MM.1S (cell line): Measurements from ENCODE around the gene DOK6.

Experiments
- DNase-seq: peaks from one replicate; pipeline ENCODE4 v3.0.0-alpha.2; 2015
- H2AFZ ChIP-seq: fragments of 300-600 bp; sonication (generic); 2 replicates; pipeline ENCODE4 v1.6.0; 2016; ENCODE audit warnings: antibody characterized with exemption, low read length
- H3F3A ChIP-seq: fragments of 300-600 bp; sonication (generic); 2 replicates; pipeline ENCODE4 v1.6.1; 2016; ENCODE audit warnings: mild to moderate bottlenecking, antibody characterized with exemption, low read length, moderate library complexity, mixed read lengths; ENCODE audit not compliant: insufficient read depth
- H3K27ac ChIP-seq: fragments of 300-600 bp; sonication (generic); 2 replicates; pipeline ENCODE4 v1.5.1; 2016; ENCODE audit warnings: mild to moderate bottlenecking, low read length
- H3K27me3 ChIP-seq: fragments of 300-600 bp; sonication (generic); replicated peaks from 2 replicates; pipeline ENCODE4 v1.6.0; 2016; ENCODE audit warnings: low read length; ENCODE audit not compliant: insufficient read depth
- H3K36me3 ChIP-seq: fragments of 300-600 bp; sonication (generic); replicated peaks from 2 replicates; pipeline ENCODE4 v1.6.1; 2016; ENCODE audit warnings: mild to moderate bottlenecking, low read length, mixed read lengths; ENCODE audit not compliant: insufficient read depth
- H3K4me1 ChIP-seq: fragments of 300-600 bp; sonication (generic); 2 replicates; pipeline ENCODE4 v1.6.1; 2016; ENCODE audit warnings: low read length, mixed read lengths
- H3K4me2 ChIP-seq: fragments of 300-600 bp; sonication (generic); 2 replicates; pipeline ENCODE4 v1.6.0; 2016; ENCODE audit warnings: low read depth, low read length
- H3K4me3 ChIP-seq: fragments of 300-600 bp; sonication (generic); 2 replicates; pipeline ENCODE4 v1.5.1; 2016; ENCODE audit warnings: low read length, mixed read lengths
- H3K79me2 ChIP-seq: fragments of 300-600 bp; sonication (generic); 2 replicates; pipeline ENCODE4 v1.6.1; 2016; ENCODE audit warnings: mixed run types, low read length, mixed read lengths
- H3K9ac ChIP-seq: fragments of 300-600 bp; sonication (generic); 2 replicates; pipeline ENCODE4 v1.6.1; 2016; ENCODE audit warnings: low read length, mixed read lengths
- H3K9me2 ChIP-seq: fragments of 300-600 bp; sonication (generic); replicated peaks from 2 replicates; pipeline ENCODE4 v1.6.1; 2016; ENCODE audit warnings: mild to moderate bottlenecking, low read length, mixed read lengths; ENCODE audit not compliant: insufficient read depth
- H3K9me3 ChIP-seq: fragments of 300-600 bp; sonication (generic); replicated peaks from 2 replicates; pipeline ENCODE4 v1.6.1; 2016; ENCODE audit warnings: mild to moderate bottlenecking, low read length, mixed read lengths; ENCODE audit not compliant: insufficient read depth
- H4K20me1 ChIP-seq: fragments of 300-600 bp; sonication (generic); 2 replicates; pipeline ENCODE4 v1.6.1; 2016; ENCODE audit warnings: mild to moderate bottlenecking, low read length, moderate library complexity, mixed read lengths; ENCODE audit not compliant: insufficient read depth
- CTCF ChIP-seq: fragments of 300-600 bp; sonication (generic); IDR thresholded peaks from 2 replicates; pipeline ENCODE4 v1.5.1; 2016; ENCODE audit warnings: antibody characterized with exemption, low read length, mixed read lengths
- EZH2 ChIP-seq: fragments of 300-600 bp; sonication (generic); optimal IDR thresholded peaks from 2 replicates; pipeline ENCODE3; 2017; ENCODE audit warnings: low read depth, mild to moderate bottlenecking, antibody characterized with exemption, low read length, mixed read lengths
- EZH2phosphoT487 ChIP-seq: fragments of 300-600 bp; sonication (generic); IDR thresholded peaks from 2 replicates; pipeline ENCODE4 v1.6.1; 2018; ENCODE audit warnings: antibody characterized with exemption, low read length

DOK6 gene

GRCh38 chr18:69586537-69586936 lies 185.8 kb downstream of the DOK6 start:
- H3K79me2 ChIP-seq, result no peaks in the 10 kb centered on the region
- H3K27me3 ChIP-seq, result no peaks in the 10 kb centered on the region
- H3K4me1 ChIP-seq, result no peaks in the 10 kb centered on the region
- no peak overlapping the region for H3K27ac ChIP-seq
- no peak overlapping the region for H3K9ac ChIP-seq
- H3K9me2 ChIP-seq, result no peaks in the 10 kb centered on the region
- DNase-seq, result no peak
- TF ChIP-seq EZH2phosphoT487 (no peak), EZH2 (no peak), CTCF (no peak)
- no peaks in the 10 kb centered on the region for H4K20me1 ChIP-seq
- H3K36me3 ChIP-seq, result no peaks in the 10 kb centered on the region
- H2AFZ ChIP-seq, result no peak overlapping the region
- no peak overlapping the region for H3K4me3 ChIP-seq
- H3K4me2 ChIP-seq, result no peak overlapping the region
- no peaks in the 10 kb centered on the region for H3F3A ChIP-seq
- no peaks in the 10 kb centered on the region for H3K9me3 ChIP-seq

DNA sequence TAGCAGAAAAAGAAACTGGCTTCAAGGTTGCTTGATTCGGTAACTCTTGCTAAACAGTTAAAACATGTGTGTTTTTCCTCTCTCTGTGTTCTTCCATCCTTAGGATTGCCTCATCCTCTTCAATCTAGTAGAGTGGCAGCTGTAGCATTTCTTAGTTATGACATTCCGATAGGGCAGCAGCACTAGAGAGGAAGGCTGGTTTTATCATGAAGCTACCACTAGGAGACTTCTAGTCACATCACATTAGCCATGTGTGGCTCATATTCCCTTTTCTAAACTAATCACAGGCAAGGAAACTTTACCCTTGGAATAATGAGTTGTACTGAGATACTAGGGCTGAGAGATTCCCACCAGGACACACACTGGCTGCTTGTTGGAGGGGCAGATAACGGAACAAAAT lies 187.6 kb downstream of the DOK6 start:
- no peak overlapping the region for H3K9ac ChIP-seq
- H3K9me2 ChIP-seq, result no peaks in the 10 kb centered on the region
- H3F3A ChIP-seq, result no peaks in the 10 kb centered on the region
- H3K79me2 ChIP-seq, result no peaks in the 10 kb centered on the region
- no peaks in the 10 kb centered on the region for H4K20me1 ChIP-seq
- no peak for DNase-seq
- no peak overlapping the region for H2AFZ ChIP-seq
- no peaks in the 10 kb centered on the region for H3K36me3 ChIP-seq
- no peak overlapping the region for H3K4me2 ChIP-seq
- no peaks in the 10 kb centered on the region for H3K9me3 ChIP-seq
- no peaks in the 10 kb centered on the region for H3K27me3 ChIP-seq
- H3K4me3 ChIP-seq, result no peak overlapping the region
- TF ChIP-seq CTCF, result no peak
- no peak for TF ChIP-seq EZH2
- no peak for TF ChIP-seq EZH2phosphoT487
- no peak overlapping the region for H3K27ac ChIP-seq
- H3K4me1 ChIP-seq, result no peaks in the 10 kb centered on the region

GRCh38 chr18:69590150-69590549 lies 189.5 kb downstream of the DOK6 start:
- Histone ChIP-seq H3K27ac (no peak overlapping the region), H3K9ac (no peak overlapping the region), H3K79me2 (no peaks in the 10 kb centered on the region), H3F3A (no peaks in the 10 kb centered on the region), H2AFZ (no peak overlapping the region), H3K36me3 (no peaks in the 10 kb centered on the region), H3K9me3 (no peaks in the 10 kb centered on the region), H4K20me1 (no peaks in the 10 kb centered on the region), H3K27me3 (no peaks in the 10 kb centered on the region), H3K9me2 (no peaks in the 10 kb centered on the region), H3K4me1 (no peaks in the 10 kb centered on the region), H3K4me3 (no peak overlapping the region), H3K4me2 (no peak overlapping the region)
- DNase-seq, result no peak
- TF ChIP-seq EZH2 (no peak), EZH2phosphoT487 (no peak), CTCF (no peak)
